ENCODE results near the gene RPS14. TPM values are rescaled to one million over a fixed set of nuclear protein-coding genes. Genes with fewer than 3 reads are reported as not detected.
"Not testable (repeated sequence)": the region's sequence is repeated elsewhere in the genome, so short reads cannot be mapped to it uniquely, and the experiment has no call there.

The RPS14 gene
- total and polyA plus RNA-seq, 4 experiments from 2014 or later = 5,260 to 9,996 (median 6,720) TPM

GRCh38 chr5:150428106-150428876 lies 21.2 kb downstream of the RPS14 start:
- no peaks in the 10 kb centered on the region for H3K9me3 Mint-ChIP-seq
- no peaks in the 10 kb centered on the region for H3K4me1 ChIP-seq (ENCODE audit: insufficient read depth, low read length)
- H3K4me3 Mint-ChIP-seq = no peak overlapping the region
- no peak overlapping the region for H3K27ac ChIP-seq (ENCODE audit: low read depth, low read length)
- no peaks in the 10 kb centered on the region for H3K9me3 ChIP-seq (ENCODE audit: control insufficient read depth in 1 of 2, low read length in 2 of 2)
- H3K36me3 Mint-ChIP-seq = no peaks in the 10 kb centered on the region
- DNase-seq = no peak
- H3K27ac Mint-ChIP-seq = peak overlapping the region in 1 of 7 donors; percentile 13
- ChIA-PET CTCF (ENCODE audit: partially characterized antibody) (interaction anchor here (0.6 kb wide), 1 partner anchor 138 kb away, joined by 3 read pairs; no protein-coding TSS in a partner anchor), POLR2A (ENCODE audit: partially characterized antibody) (no interaction called here)
- no peaks in the 10 kb centered on the region for H3K27me3 ChIP-seq (ENCODE audit: insufficient read depth, low read length)
- H3K36me3 ChIP-seq (ENCODE audit: insufficient read depth, low read length) = no peaks in the 10 kb centered on the region
- no peaks in the 10 kb centered on the region for H3K27me3 Mint-ChIP-seq
- H3K4me1 Mint-ChIP-seq = no peaks in the 10 kb centered on the region
- intact Hi-C loops (cut with micrococcal nuclease) = no loop called here
- no peak overlapping the region for H3K4me3 ChIP-seq (ENCODE audit: low read length in 2 of 2)

DNA sequence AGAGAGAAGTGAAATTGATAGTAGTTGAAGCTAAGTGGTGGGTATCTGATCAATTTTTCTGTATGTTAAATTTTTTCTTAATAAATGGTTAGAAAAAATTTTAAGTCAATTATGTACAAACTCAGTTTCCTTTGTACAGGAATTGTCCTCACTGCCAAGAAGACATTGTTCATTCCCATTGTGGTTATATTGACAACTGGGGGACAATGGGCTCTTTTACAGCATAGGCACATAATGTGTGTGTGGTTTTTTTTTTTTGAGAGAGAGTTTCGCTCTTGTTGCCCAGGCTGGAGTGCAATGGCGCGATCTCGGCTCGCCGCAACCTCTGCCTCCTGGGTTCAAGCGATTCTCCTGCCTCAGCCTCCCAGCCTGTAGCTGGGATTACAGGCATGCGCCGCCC lies 23.4 kb downstream of the RPS14 start:
- intact Hi-C loops (cut with micrococcal nuclease); H3K9me3 ChIP-seq (ENCODE audit: control insufficient read depth in 1 of 2, low read length in 2 of 2); H3K9me3 Mint-ChIP-seq; CTCF ChIA-PET (ENCODE audit: partially characterized antibody); H3K27me3 ChIP-seq (ENCODE audit: insufficient read depth, low read length); H3K4me3 ChIP-seq (ENCODE audit: low read length in 2 of 2); H3K27ac ChIP-seq (ENCODE audit: low read depth, low read length); H3K4me3 Mint-ChIP-seq; H3K27ac Mint-ChIP-seq; H3K36me3 Mint-ChIP-seq; H3K27me3 Mint-ChIP-seq; DNase-seq; H3K4me1 Mint-ChIP-seq; H3K4me1 ChIP-seq (ENCODE audit: insufficient read depth, low read length); H3K36me3 ChIP-seq (ENCODE audit: insufficient read depth, low read length): not testable (repeated sequence)
- POLR2A ChIA-PET (ENCODE audit: partially characterized antibody) = interaction anchor here (0.6 kb wide), 1 partner anchor 31 kb away, joined by 3 read pairs; no protein-coding TSS in a partner anchor

GRCh38 chr5:150422758-150423157 lies 26.8 kb downstream of the RPS14 start:
- Mint-ChIP-seq H3K36me3 (no peaks in the 10 kb centered on the region), H3K27me3 (no peaks in the 10 kb centered on the region), H3K4me3 (no peak overlapping the region), H3K4me1 (no peaks in the 10 kb centered on the region), H3K9me3 (no peaks in the 10 kb centered on the region), H3K27ac (no peak overlapping the region)
- Histone ChIP-seq H3K27me3 (ENCODE audit: insufficient read depth, low read length) (no peaks in the 10 kb centered on the region), H3K9me3 (ENCODE audit: control insufficient read depth in 1 of 2, low read length in 2 of 2) (no peaks in the 10 kb centered on the region), H3K27ac (ENCODE audit: low read depth, low read length) (no peak overlapping the region), H3K36me3 (ENCODE audit: insufficient read depth, low read length) (no peaks in the 10 kb centered on the region), H3K4me1 (ENCODE audit: insufficient read depth, low read length) (no peaks in the 10 kb centered on the region), H3K4me3 (ENCODE audit: low read length in 2 of 2) (no peak overlapping the region)
- DNase-seq = no peak
- intact Hi-C loops (cut with micrococcal nuclease) = no loop called here
- POLR2A ChIA-PET (ENCODE audit: partially characterized antibody) = interaction anchor here (1.3 kb wide), 1 partner anchor 10 kb away, joined by 3 read pairs; the partner anchor contains the start of gene CD74
- CTCF ChIA-PET (ENCODE audit: partially characterized antibody) = interaction anchor here (0.8 to 1.6 kb wide), 2 partner anchors 13 to 25 kb away, joined by 3 to 5 read pairs; no protein-coding TSS in a partner anchor

GRCh38 chr5:150422075-150422474 lies 27.5 kb downstream of the RPS14 start:
- intact Hi-C loops (cut with micrococcal nuclease) = no loop called here
- Mint-ChIP-seq H3K4me1 (no peaks in the 10 kb centered on the region), H3K9me3 (no peaks in the 10 kb centered on the region), H3K36me3 (no peaks in the 10 kb centered on the region), H3K27me3 (no peaks in the 10 kb centered on the region), H3K4me3 (no peak overlapping the region), H3K27ac (peak overlapping the region in 1 of 7 donors; percentile 26)
- H3K9me3 ChIP-seq (ENCODE audit: control insufficient read depth in 1 of 2, low read length in 2 of 2) = no peaks in the 10 kb centered on the region
- ChIA-PET CTCF (ENCODE audit: partially characterized antibody) (interaction anchor here (0.8 kb wide), 1 partner anchor 24 kb away, joined by 3 read pairs; no protein-coding TSS in a partner anchor), POLR2A (ENCODE audit: partially characterized antibody) (interaction anchor here (0.6 to 1.2 kb wide), 2 partner anchors 9 to 23 kb away, joined by 3 to 5 read pairs; no protein-coding TSS in a partner anchor)
- no peaks in the 10 kb centered on the region for H3K36me3 ChIP-seq (ENCODE audit: insufficient read depth, low read length)
- no peaks in the 10 kb centered on the region for H3K4me1 ChIP-seq (ENCODE audit: insufficient read depth, low read length)
- H3K27me3 ChIP-seq (ENCODE audit: insufficient read depth, low read length) = no peaks in the 10 kb centered on the region
- no peak overlapping the region for H3K27ac ChIP-seq (ENCODE audit: low read depth, low read length)
- no peak for DNase-seq
- no peak overlapping the region for H3K4me3 ChIP-seq (ENCODE audit: low read length in 2 of 2)

DNA sequence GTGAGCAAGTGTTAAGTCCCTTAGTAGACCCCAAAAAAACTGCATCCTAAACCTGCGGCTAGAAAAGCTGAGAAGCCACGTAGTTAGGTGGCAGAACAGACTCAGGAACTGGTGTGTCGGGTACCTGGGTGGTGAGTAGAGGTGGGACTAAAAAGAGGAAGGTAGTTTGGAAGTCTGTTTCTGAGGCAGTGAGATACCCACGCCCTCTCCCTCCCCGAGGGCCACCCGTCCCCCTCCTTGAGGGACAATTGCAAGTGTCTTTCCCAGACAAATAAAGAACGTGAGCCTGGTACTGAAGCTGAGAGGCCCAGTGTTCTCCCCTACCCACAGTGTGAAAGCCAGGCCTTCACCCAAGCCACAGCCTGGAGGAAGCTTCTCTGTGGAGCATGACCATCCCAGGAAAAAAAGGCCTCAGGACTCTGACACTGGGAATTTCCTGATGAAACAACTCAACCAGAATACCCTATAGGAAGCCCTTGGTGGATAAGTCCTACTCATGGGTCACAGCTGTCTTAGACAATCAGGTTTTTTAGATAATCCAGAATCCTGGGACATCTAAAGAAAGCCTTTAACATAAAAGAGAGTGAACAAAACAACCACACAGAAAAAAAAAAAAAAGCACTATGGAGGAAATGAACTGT lies 29.8 kb downstream of the RPS14 start:
- Histone ChIP-seq H3K27me3 (ENCODE audit: insufficient read depth, low read length) (no peaks in the 10 kb centered on the region), H3K4me1 (ENCODE audit: insufficient read depth, low read length) (no peaks in the 10 kb centered on the region), H3K4me3 (ENCODE audit: low read length in 2 of 2) (no peak overlapping the region), H3K36me3 (ENCODE audit: insufficient read depth, low read length) (no peaks in the 10 kb centered on the region), H3K9me3 (ENCODE audit: control insufficient read depth in 1 of 2, low read length in 2 of 2) (no peaks in the 10 kb centered on the region), H3K27ac (ENCODE audit: low read depth, low read length) (no peak overlapping the region)
- Mint-ChIP-seq H3K36me3 (no peaks in the 10 kb centered on the region), H3K27ac (peak overlapping the region in 1 of 7 donors; percentile 0), H3K4me3 (no peak overlapping the region), H3K27me3 (no peaks in the 10 kb centered on the region), H3K9me3 (no peaks in the 10 kb centered on the region), H3K4me1 (no peaks in the 10 kb centered on the region)
- ChIA-PET CTCF (ENCODE audit: partially characterized antibody) (interaction anchor here (1.0 kb wide), 2 partner anchors 18 to 29 kb away, joined by 3 read pairs; partner anchors contain the start of gene RPS14), POLR2A (ENCODE audit: partially characterized antibody) (no interaction called here)
- DNase-seq = no peak
- intact Hi-C loops (cut with micrococcal nuclease) = no loop called here

GRCh38 chr5:150413902-150414790 lies 35.4 kb downstream of the RPS14 start:
- not testable (repeated sequence) for H3K4me3 ChIP-seq (ENCODE audit: low read length in 2 of 2); H3K27me3 Mint-ChIP-seq; H3K27me3 ChIP-seq (ENCODE audit: insufficient read depth, low read length); H3K9me3 ChIP-seq (ENCODE audit: control insufficient read depth in 1 of 2, low read length in 2 of 2); H3K36me3 ChIP-seq (ENCODE audit: insufficient read depth, low read length); H3K9me3 Mint-ChIP-seq; DNase-seq
- Mint-ChIP-seq H3K36me3 (peaks cover 0 to 10% of the 10 kb centered on the region in 2 donors), H3K27ac (peak overlapping the region; percentile 99 to 100 (median 99)), H3K4me3 (peak overlapping the region in 4 of 8 donors; percentile 36 to 100 (median 56)), H3K4me1 (peaks cover 26 to 41% (median 33%) of the 10 kb centered on the region in 4 donors)
- H3K4me1 ChIP-seq (ENCODE audit: insufficient read depth, low read length) = peaks cover 40% of the 10 kb centered on the region
- intact Hi-C loops (cut with micrococcal nuclease) = loop anchor here (5.0 kb wide), 1 partner anchor 743 kb away; the partner anchor contains the start of gene ANXA6
- CTCF ChIA-PET (ENCODE audit: partially characterized antibody) = interaction anchor here (1.0 to 6.3 kb wide), 5 partner anchors 21 to 286 kb away, joined by 3 to 48 read pairs (median 7); partner anchors contain the start of gene RPS14
- H3K27ac ChIP-seq (ENCODE audit: low read depth, low read length) = peak overlapping the region; percentile 98
- POLR2A ChIA-PET (ENCODE audit: partially characterized antibody) = interaction anchor here (0.6 to 6.1 kb wide), 3 partner anchors 7 to 36 kb away, joined by 5 to 86 read pairs (median 44); partner anchors contain the start of gene RPS14
